GM18868 (cell line): ENCODE data around the gene ARL11.
A peak's percentile ranks its signal among the peaks of the same experiment; 100 is the strongest.
"Not testable (repeated sequence)": the region's sequence is repeated elsewhere in the genome, so short reads cannot be mapped to it uniquely, and the experiment has no call there.

Experiments
- ATAC-seq: cut with Tn5 transposase; IDR thresholded peaks from one replicate; pipeline ENCODE4 v1.9.1; 2021; ENCODE audit warnings: mild to moderate bottlenecking, moderate library complexity; ENCODE audit not compliant: unreplicated experiment

The ARL11 gene

GRCh38 chr13:49612042-49612441 is 16.3 kb upstream of the ARL11 start:
- not testable (repeated sequence) for ATAC-seq

- no peak for ATAC-seq
These were observed 12.3 kb upstream of the ARL11 start for GRCh38 chr13:49615836-49616675.

DNA sequence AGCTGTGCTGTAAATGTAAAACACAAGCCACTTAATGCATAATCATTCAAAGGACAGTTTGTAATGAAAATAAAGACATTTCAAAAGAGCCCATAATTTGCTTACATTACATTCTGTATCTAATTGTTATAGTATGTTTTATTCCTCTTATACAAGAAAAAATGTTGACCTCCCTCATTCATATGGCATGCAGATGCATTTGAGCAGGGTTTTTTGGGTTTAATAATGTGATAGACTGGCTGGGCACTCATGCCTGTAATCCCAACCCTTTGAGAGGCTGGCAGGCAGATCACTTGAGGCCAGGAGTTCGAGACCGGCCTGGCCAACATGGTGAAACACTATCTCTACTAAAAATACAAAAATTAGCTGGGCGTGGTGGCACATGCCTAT is 11.6 kb upstream of the ARL11 start:
- ATAC-seq: no peak

DNA sequence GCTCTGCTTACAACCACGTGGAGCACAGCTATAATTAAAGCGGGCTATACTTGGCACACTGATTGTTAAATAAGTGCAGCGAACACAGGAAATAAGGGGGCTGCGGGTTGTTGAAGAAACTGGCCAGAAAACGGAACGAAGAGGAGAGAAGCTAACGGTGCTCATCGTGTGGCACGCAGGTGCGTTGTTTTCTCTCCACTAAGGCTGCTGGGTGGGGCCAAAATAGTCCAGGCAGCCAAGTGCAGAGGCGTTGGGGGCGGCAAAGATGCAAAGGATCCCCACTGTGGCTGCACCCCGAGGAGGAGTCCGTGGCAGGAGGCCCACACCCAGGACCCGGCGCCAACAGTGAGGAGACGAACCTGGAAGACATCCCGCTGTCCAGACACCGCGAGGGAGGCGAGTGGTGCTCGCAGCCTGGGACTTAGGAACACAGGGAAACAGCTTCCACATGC is 8.1 kb upstream of the ARL11 start:
- ATAC-seq: peak; percentile 91

GRCh38 chr13:49622174-49622946 is 5.9 kb upstream of the ARL11 start:
- no peak for ATAC-seq

- ATAC-seq: no peak
These were observed 4.1 kb upstream of the ARL11 start for GRCh38 chr13:49624229-49624628.

DNA sequence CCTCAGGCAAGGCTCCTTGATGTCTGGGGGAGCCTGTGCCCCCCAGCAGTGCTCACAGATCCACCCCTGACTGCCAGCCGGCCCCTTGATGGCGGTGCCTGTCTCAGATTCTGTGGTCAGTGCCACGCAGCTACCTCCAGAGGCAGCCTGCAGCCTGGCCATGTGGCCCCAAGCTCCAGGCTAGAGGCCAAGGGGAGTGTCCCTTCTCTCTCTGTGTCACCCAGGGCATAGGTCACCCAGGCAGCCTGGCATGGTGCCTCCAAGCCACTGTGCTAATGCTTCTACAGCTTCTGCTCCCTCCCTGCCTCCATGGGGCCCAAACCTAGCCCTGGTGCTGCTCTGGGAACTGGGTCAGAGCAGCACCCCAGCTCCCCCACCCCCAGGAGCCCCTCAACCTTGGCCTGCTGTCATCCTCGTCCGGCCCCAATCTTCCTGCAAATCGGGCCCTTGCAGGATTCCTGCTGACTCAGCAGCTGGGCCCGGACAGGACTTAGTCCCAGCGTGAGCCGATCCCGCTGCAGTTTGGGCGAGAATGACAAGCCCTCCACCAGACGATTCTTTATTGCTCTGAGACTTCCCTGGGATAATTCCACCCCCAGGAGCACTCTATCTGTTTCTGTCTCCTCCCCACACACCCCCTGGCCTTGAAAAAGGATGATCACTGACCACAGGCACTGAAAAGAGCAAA is 2.8 kb upstream of the ARL11 start:
- ATAC-seq: no peak

GRCh38 chr13:49629196-49629938 is 1.1 kb downstream of the ARL11 start:
- no peak for ATAC-seq

GRCh38 chr13:49629947-49630346 is 1.6 kb downstream of the ARL11 start:
- ATAC-seq: no peak

DNA sequence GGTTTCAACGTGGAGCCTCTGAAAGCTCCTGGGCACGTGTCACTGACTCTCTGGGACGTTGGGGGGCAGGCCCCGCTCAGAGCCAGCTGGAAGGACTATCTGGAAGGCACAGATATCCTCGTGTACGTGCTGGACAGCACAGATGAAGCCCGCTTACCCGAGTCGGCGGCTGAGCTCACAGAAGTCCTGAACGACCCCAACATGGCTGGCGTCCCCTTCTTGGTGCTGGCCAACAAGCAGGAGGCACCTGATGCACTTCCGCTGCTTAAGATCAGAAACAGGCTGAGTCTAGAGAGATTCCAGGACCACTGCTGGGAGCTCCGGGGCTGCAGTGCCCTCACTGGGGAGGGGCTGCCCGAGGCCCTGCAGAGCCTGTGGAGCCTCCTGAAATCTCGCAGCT is 2.3 kb downstream of the ARL11 start:
- ATAC-seq: no peak

DNA sequence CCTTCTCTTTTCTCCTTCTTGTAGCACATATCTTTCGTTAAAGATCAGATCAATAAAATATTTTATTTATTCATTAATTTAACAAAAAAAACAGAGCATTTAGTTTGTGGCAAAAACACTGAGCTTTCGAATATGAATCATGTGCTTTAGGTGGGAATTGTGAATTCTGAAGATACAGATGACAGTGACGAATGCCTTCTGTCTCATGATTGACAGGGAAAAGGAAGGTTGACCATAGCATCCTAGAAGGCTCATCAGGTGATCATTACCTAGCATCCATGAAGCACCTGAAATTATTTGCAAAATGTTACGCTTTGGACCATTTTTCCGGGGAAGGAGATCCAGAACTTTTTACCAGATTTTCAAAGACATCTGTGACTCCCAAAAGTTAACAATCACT is 3.8 kb downstream of the ARL11 start:
- ATAC-seq: no peak

DNA sequence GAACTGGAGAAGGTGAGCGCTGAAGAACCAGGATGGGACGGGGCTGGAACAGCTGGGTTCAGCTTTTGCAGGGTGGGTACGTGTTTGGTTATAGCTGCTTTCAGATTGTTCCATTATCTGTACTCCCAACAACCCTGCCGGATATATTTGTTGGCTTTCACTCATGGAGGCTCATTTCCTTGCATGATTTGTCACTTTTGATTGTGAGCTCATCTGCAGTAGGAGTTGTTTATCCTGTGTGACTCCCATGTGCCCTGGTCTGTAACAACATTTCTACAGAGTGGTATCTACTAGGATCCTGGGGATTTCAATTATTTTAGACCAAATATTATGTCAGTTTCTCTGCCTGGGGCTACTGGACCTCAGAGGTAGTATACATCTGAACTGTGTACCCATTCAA is 5.4 kb downstream of the ARL11 start:
- no peak for ATAC-seq

GRCh38 chr13:49635599-49636433 is 7.5 kb downstream of the ARL11 start:
- ATAC-seq: no peak

- no peak for ATAC-seq
These were observed 8.4 kb downstream of the ARL11 start for GRCh38 chr13:49636705-49637104.

DNA sequence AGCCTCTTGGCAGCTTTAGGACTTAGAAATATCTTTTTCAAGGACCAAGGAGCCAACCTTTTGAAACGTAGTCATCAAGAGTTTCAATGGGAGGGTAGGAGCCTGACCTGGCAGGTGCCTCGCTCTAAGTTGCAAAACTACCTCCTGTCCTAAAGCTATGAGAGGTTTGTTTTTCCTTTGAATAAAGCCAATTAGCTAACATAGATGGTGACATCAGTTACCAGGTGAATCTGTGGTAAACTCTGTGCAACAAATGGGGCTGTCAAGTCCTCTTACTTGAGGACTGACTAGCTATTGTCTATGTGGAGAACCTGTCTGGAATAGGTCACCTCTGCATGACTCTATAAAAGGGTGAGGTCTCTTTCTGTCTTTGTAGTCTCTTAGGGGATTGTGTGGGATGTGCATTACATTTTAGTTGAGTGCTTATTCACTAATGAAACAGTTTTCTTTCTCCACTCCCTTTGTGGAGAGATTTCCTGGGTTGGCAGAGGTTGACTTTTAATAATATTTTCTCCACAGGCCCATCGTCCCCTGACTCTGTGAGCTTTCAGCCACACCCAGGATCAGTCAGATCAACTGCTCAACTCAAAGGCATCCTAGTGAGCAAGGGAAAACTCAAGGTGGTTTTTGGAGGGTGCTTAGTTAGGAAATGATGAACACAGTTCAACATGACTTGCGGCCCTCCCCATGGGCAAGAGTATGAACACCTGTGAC is 9.9 kb downstream of the ARL11 start:
- ATAC-seq: no peak

- no peak for ATAC-seq
These were observed 10.4 kb downstream of the ARL11 start for GRCh38 chr13:49638744-49639072.

GRCh38 chr13:49641801-49642291 is 13.5 kb downstream of the ARL11 start:
- ATAC-seq: no peak

GRCh38 chr13:49643035-49643646 is 14.8 kb downstream of the ARL11 start:
- peak; percentile 69 for ATAC-seq

DNA sequence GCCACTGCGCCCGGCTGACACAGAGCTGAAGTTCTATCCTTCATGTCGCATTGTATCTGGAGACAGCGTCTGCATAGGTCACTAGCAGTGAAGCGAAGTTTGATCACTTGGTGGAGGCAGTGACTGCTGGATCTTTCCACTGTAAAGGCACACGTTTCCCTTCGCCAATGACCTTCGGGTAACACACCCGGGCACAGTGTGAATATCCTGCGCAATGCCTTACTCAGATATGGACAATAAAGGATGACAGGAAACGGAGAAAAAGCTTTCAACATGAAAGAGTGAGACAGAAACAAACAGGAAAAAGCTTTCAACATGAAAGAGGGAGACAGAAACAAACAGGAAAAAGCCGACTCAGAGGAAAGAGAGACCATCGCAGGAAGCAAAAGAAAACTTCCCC is 17.1 kb downstream of the ARL11 start:
- ATAC-seq: no peak
